CD4-positive, alpha-beta T cell treated with Interleukin-17A for 4 hours (primary cell): Measurements from ENCODE around the gene VAPB.

Experiments used
- DNase-seq: peaks from one replicate; pipeline ENCODE4 v3.0.0-alpha.2; 2020; ENCODE audit warnings: mixed read lengths

VAPB gene

GRCh38 chr20:58438970-58439808 is 50.2 kb downstream of the VAPB start:
- no peak for DNase-seq

- no peak for DNase-seq
Measured at GRCh38 chr20:58440021-58440767, 51.2 kb downstream of the VAPB start.

DNA sequence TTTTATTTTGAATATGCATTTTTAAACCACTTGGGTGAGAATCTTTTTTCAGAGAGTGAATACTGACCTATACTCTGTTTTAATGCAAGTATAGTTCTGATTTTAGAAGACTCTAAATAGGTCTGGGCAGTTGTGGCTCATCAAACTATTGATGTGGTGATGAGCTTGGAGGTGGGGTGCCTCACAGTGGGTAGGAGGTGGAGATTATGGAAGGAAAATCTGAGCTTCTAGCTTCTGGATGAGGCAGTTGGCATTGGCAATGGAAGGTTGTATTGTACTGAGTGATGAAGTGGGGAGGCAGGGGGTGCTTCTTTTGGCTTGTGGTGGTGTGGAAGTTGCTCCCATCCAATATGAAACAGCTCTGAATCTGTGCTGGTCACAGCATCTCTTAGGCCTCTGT is 52.7 kb downstream of the VAPB start:
- DNase-seq = no peak

DNA sequence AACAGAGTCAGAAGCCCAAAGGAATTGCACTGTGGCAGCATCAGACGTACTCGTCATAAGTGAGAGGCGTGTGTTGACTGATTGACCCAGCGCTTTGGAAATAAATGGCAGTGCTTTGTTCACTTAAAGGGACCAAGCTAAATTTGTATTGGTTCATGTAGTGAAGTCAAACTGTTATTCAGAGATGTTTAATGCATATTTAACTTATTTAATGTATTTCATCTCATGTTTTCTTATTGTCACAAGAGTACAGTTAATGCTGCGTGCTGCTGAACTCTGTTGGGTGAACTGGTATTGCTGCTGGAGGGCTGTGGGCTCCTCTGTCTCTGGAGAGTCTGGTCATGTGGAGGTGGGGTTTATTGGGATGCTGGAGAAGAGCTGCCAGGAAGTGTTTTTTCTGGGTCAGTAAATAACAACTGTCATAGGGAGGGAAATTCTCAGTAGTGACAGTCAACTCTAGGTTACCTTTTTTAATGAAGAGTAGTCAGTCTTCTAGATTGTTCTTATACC is 55.8 kb downstream of the VAPB start:
- no peak for DNase-seq

DNA sequence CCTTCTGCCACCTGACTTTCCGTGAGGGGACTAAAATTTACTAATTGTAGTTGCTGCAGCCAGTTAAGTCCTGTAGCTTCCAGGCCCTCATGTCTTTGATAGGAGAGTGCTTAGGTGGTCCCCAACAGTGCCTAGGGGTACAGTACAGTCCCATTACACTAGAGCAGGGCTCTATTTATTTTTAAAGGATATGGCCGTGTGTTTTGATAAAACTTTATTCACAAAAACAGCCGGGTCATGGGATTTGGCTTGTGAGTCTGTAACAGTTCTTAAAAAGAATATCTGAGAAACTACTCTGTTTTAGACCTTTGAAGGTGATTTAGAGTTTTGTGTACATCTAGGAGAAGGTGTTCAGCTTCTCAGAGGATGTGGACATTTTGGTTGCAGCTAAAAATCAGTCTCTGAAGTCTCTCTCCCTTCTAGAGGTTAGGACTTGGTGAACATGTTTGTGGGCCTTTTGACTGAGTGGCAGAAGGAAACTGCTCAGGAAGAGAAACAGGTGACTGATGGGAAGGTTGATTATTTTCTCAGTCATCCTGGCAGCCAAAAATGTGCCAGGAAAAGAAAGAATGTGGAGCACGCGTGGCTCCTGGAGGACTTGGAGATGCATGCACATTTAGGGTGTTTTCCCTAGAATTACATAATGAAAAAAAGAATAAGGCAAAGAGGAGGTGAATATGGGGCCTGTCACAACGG is 57.4 kb downstream of the VAPB start:
- DNase-seq = no peak

DNA sequence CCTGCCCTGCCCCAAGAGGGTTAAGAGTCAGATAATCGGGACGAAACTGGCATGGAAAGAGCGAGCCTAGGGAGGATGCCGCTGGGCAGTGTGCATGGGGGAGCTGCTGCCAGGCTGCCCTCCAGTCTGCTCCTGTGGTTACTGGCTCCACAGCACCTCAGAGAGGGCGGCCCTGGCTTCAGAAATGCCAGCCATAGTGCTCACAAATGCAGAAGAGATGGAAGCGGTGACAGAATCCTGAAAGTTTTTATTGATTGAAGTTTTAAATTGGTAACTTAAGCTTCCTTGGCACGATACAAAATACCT is 57.9 kb downstream of the VAPB start:
- DNase-seq = no peak

DNA sequence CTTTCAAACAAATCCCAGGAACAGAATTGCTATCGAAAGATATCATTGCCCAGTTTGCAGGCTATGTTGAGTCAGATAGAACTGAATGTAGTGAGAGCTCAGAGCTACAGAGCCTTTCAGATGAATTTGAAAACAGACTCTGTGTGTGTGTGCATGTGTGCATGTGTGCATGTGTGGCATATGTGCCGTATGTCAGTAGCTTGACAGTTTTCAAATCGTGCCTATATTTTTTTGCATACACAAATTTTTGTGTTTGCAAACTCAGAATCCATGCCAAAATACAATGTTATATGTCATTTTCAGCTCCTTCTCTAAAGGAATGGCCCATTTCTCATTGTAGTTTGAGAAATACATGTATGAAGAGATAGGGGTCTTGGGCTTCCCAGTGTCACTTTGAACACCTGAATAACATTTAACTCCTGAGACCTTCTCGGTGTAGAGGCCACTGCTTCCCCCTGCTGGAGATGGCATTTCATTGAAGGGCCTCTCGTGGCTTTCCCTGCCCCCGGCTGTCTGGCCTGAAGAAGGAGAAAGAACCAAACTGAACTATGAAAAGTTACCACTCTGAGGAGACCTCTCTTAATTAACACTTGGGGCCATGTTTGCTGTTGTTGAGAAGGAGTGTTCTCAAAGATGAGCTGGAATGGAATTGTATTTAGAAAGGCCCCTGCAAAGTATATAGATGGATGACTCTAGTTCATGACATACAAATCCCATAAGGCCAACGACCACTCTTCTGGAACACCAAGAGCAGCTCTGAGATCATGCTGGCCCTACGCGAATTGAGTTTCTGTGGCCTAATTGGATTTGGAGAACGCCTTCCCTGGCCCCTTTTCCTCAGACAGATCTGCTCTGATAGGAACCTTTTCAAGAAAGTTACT is 58.7 kb downstream of the VAPB start:
- DNase-seq = peak; percentile 70

DNA sequence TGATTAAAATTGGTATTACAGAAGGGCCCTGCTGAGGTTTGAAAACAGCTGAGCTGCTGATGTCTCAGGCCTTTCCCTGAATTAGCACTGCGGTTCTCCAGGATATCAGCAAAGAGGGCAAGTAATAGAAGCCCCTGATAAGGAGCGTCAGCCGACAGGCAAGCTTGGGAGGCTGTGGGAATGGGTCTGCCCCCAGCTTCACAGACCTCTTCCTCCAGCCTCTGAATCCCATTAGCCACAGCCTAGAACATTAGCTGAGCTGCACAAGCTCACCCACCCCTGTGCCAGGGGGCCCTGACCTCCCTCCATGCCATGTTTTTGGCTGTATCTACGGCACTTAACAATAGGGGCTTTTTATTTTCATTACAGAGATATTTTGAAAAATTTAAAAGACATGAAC is 59.9 kb downstream of the VAPB start:
- no peak for DNase-seq

GRCh38 chr20:58449681-58450221 is 60.7 kb downstream of the VAPB start:
- DNase-seq = no peak

GRCh38 chr20:58450254-58450653 is 61.2 kb downstream of the VAPB start:
- no peak for DNase-seq

DNA sequence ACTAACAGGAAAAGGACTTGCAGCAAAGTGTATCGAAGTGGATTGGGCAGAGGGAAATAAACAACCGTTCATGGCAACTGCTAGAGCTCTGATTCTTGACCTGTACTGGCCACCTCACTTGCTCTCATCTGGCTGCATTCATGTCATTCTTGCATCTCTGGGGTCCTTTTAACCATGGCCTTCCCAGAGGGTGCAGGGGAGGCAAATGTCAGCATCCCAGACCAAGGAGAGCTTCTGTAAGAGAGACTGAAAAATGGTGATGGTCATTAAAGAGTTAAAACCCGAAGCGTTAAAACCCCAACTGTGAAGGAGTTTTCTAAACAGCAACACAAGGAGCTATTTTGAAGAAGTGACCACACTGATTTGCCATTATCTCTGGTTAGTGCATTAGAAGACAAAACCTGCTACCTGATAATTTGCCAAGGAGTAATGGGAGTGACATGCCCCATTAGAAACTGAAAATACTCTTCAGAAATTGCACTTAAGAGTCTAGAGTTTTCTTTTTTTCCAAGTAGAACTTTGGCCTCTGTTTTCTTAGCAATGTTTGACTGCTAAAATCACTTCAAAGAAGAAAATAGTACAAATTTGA is 63.7 kb downstream of the VAPB start:
- no peak for DNase-seq

GRCh38 chr20:58453391-58453790 is 64.4 kb downstream of the VAPB start:
- DNase-seq = no peak

DNA sequence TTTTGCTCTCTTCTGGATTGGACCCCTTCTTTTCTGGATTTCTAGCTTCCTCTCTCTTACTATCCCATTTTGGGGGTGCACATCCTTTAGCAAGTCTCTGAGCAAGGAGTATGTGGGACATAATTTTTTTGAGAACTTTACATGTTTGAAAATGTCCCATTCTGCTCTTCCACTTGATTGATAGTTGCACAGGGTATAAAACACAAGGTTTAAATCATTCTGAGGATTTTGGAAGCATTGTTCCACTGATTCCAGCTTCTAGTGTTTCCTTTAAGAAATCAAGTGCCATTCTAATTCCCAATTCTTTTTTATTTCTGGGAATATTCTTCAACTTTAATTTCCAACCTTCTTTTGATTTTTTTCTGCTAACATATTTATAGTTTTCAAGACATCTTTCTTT is 65.4 kb downstream of the VAPB start:
- DNase-seq = no peak

DNA sequence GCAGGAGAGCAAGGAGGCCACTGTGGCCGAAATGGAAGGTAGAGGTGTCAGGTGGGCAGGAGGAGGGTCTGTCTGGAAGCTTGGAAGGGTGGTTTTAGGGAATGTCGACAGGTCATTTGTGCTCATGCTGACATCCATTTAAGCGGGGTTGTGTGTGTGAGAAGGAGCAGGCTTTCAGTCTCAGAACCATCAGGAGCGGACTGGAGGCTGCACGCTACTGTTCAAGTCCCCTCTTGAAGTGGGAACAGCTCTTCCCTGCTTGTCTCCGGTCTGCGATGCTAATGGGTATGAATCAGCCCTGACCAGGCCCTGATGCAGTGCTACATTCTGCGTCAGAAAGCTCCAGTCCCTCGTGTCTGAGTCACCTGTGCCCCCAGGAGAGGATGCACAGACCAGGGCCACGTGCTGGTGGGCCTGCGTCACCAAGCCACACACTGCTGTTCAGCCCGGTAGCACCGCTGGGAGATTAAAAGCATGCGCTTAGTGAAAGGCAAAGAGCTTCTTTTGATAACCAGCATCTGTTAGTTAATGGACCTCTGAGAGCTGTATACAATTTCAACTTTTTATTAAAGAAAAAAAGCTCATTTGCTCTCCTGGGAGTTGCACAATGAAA is 68.2 kb downstream of the VAPB start:
- no peak for DNase-seq

DNA sequence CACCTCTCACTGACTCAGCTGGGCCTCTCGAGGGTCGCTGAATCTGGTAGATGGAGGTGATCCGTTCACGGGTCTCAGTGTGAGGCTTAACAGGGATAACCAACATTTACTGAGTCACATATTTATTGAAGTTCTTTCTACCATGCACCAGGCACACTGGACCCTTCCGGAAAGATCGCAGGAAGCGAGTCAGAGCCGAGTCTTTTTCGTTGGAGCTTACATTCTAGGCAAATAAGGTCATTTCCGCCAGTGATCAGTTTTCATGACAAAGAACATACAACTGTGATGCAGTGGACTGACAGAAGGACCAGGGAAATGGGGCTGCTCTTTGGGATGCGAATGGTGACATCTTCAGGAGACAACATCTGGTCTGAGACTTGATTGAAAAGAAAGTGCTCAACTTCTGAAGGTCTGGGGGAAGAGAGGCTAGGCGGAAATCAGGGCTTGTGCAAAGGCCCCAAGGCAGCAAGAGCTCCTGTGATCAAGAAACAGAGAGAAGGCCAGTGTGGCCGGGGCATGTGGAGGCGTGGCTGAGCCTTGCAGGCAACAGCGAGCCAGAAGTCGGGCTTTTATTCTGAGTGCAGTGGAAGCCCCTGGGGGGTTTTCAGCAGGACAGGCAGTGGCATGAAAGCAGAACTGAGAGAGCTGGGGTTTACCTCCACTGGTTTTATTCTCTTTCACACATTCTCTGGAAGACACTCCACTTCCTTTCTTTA is 69.5 kb downstream of the VAPB start:
- DNase-seq = no peak

- DNase-seq = no peak
Measured at GRCh38 chr20:58459058-58459750, 70.2 kb downstream of the VAPB start.

DNA sequence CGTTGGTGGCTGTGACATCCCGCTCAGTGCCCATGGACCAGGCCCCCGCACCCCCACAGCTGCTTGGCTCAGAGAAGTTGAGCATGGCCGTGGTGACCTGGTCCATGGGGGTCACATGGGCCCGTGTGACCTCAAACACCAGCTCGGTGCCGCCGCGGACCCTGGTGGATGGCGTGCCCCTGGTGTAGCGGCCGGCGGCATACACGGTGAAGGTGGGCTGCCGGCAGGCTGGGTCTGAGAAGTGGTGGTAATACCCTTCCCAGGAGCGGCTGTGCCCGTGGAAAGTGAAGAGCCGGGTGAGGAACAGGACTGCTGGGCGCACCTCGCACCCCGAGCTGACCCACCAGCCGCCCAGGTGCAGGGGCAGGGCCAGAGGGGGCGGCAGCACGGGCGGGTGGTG is 72.1 kb downstream of the VAPB start:
- DNase-seq = no peak

DNA sequence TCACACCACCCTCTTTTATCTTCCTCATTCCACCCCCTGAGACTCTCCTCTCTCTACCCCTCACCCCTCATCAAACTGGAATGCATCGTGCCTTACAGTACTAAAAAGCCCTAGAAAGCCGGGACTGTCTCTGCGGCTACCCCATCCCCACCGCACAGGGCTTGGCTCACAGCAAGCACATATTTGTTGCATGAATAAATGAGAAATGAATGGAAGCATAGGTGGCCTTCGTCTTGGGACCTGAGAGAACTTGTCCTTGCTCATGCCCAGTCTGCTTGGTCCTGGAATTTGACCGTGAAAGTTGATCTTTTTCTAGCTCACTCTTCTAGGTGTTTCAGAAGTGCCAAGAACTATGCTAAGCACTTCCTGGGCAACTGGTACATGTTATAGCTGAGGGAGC is 72.9 kb downstream of the VAPB start:
- DNase-seq = no peak

- DNase-seq = no peak
Measured at GRCh38 chr20:58463256-58463655, 74.2 kb downstream of the VAPB start.

GRCh38 chr20:58464838-58465237 is 75.8 kb downstream of the VAPB start:
- no peak for DNase-seq
